ENCODE results near the gene RBM33.

Gene RBM33

DNA sequence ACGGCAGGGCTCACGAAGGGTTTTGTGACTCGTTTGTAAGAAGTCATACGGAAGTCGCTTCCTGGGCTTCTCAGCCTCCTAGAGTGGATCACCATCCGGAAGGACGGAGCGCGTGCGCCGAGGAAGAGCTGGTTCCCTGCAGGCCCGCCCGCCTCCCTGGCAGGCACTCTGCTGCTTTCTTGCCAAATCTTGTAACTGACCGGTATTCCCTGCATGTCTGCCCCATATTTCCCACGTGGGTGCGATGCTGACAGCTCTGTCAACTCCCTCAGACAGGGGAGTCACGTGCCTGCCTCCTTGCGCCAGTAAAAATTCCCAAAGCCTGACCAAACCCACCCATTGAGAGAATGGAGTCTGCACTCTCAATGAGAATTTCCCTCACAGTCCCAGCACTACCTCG is 155.1 kb downstream of the RBM33 start:
- peaks cover 0 to 21% of the 10 kb centered on the region in 2 donors for H3K4me1 ChIP-seq (ENCODE audit: control insufficient read depth in 1 of 2, insufficient read depth in 2 of 2, low read length in 2 of 2)
- no peaks in the 10 kb centered on the region for H3K9me3 ChIP-seq (ENCODE audit: control insufficient read depth in 1 of 2, low read length in 2 of 2)
- H3K27me3 ChIP-seq (ENCODE audit: low read depth, low read length): peaks cover 41% of the 10 kb centered on the region
- no peak overlapping the region for H3K4me3 ChIP-seq (ENCODE audit: low read depth in 1 of 2, low read length in 2 of 2)
- H3K36me3 ChIP-seq (ENCODE audit: control insufficient read depth in 1 of 2, insufficient read depth in 2 of 2, low read length in 2 of 2): no peaks in the 10 kb centered on the region
- H3K27ac ChIP-seq (ENCODE audit: low read length): no peak overlapping the region

GRCh38 chr7:155800301-155800700 is 155.8 kb downstream of the RBM33 start:
- H3K4me1 ChIP-seq (ENCODE audit: control insufficient read depth in 1 of 2, insufficient read depth in 2 of 2, low read length in 2 of 2): peaks cover 0 to 29% of the 10 kb centered on the region in 2 donors

DNA sequence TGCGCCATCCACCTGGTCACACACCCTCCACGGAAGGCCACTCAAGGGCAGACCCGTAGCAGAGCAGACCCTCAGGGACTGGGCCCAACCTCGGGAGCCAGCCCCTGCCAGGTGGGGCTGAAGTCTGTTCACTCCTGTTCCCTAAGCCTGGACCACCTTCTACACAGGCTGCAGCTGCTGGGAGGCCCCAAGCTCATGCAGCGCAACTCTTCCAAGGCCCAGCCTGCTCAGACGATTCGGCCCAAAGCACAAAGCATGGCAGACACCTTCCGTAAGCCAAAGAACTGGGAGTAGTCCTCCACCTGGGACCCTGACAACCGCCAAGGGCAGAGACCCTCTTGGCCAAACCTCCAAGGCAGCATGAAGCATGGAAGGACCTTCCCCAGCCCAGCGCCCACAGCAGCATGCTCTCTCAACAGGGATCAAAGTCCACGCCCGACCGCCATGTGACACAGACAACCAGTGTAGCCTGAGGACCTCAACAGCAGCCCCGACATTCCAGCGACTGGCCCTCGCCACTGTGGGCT is 156.3 kb downstream of the RBM33 start:
- Histone ChIP-seq H3K4me1 (ENCODE audit: control insufficient read depth in 1 of 2, insufficient read depth in 2 of 2, low read length in 2 of 2) (peaks cover 0 to 34% of the 10 kb centered on the region in 2 donors), H3K27me3 (ENCODE audit: low read depth, low read length) (peaks cover 39% of the 10 kb centered on the region), H3K36me3 (ENCODE audit: control insufficient read depth in 1 of 2, insufficient read depth in 2 of 2, low read length in 2 of 2) (no peaks in the 10 kb centered on the region), H3K9me3 (ENCODE audit: control insufficient read depth in 1 of 2, low read length in 2 of 2) (no peaks in the 10 kb centered on the region), H3K4me3 (ENCODE audit: low read depth in 1 of 2, low read length in 2 of 2) (no peak overlapping the region), H3K27ac (ENCODE audit: low read length) (no peak overlapping the region)

More at GRCh38 chr7:155800301-155800700, 155.8 kb downstream of the RBM33 start:
- Histone ChIP-seq H3K4me3 (ENCODE audit: low read depth in 1 of 2, low read length in 2 of 2) (no peak overlapping the region), H3K9me3 (ENCODE audit: control insufficient read depth in 1 of 2, low read length in 2 of 2) (no peaks in the 10 kb centered on the region), H3K27me3 (ENCODE audit: low read depth, low read length) (peaks cover 41% of the 10 kb centered on the region), H3K27ac (ENCODE audit: low read length) (no peak overlapping the region), H3K36me3 (ENCODE audit: control insufficient read depth in 1 of 2, insufficient read depth in 2 of 2, low read length in 2 of 2) (no peaks in the 10 kb centered on the region)

GRCh38 chr7:155802291-155802690 is 157.8 kb downstream of the RBM33 start:
- no peaks in the 10 kb centered on the region for H3K9me3 ChIP-seq (ENCODE audit: control insufficient read depth in 1 of 2, low read length in 2 of 2)
- no peaks in the 10 kb centered on the region for H3K36me3 ChIP-seq (ENCODE audit: control insufficient read depth in 1 of 2, insufficient read depth in 2 of 2, low read length in 2 of 2)
- peaks cover 33% of the 10 kb centered on the region for H3K27me3 ChIP-seq (ENCODE audit: low read depth, low read length)
- peaks cover 0 to 42% of the 10 kb centered on the region in 2 donors for H3K4me1 ChIP-seq (ENCODE audit: control insufficient read depth in 1 of 2, insufficient read depth in 2 of 2, low read length in 2 of 2)
- H3K27ac ChIP-seq (ENCODE audit: low read length): no peak overlapping the region
- no peak overlapping the region for H3K4me3 ChIP-seq (ENCODE audit: low read depth in 1 of 2, low read length in 2 of 2)

DNA sequence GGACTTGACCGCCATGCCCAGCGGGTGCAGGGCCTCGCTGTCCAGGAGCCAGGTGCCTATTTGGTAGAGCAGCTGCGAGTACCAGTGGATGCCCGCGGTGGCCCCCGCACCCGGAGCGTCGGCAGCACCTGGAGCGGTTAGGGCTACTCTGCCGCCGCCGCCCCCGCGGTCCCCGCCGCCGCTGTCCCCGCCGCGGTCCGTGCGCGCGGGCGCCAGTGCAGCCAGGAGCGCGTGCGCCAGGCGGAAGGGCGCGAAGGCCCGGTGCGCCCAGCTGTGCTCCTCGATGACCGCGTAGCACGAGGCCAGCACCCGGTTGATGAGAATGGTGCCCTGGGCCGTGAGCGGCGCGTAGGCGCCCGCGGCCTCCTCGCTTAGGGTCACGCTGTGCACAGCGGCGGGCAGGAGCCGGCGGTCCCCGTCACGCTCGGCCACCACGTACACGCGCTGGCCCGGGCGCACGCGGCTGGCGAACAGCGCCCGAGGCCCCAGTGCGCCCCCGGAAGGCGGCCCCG is 158.5 kb downstream of the RBM33 start:
- peaks cover 0 to 44% of the 10 kb centered on the region in 2 donors for H3K4me1 ChIP-seq (ENCODE audit: control insufficient read depth in 1 of 2, insufficient read depth in 2 of 2, low read length in 2 of 2)
- H3K9me3 ChIP-seq (ENCODE audit: control insufficient read depth in 1 of 2, low read length in 2 of 2): no peaks in the 10 kb centered on the region
- H3K36me3 ChIP-seq (ENCODE audit: control insufficient read depth in 1 of 2, insufficient read depth in 2 of 2, low read length in 2 of 2): no peaks in the 10 kb centered on the region
- H3K27me3 ChIP-seq (ENCODE audit: low read depth, low read length): peaks cover 39% of the 10 kb centered on the region
- peak overlapping the region in 1 of 2 donors; percentile 64 for H3K4me3 ChIP-seq (ENCODE audit: low read depth in 1 of 2, low read length in 2 of 2)
- H3K27ac ChIP-seq (ENCODE audit: low read length): no peak overlapping the region

- peak overlapping the region in 1 of 2 donors; percentile 64 for H3K4me3 ChIP-seq (ENCODE audit: low read depth in 1 of 2, low read length in 2 of 2)
- peaks cover 0 to 52% of the 10 kb centered on the region in 2 donors for H3K4me1 ChIP-seq (ENCODE audit: control insufficient read depth in 1 of 2, insufficient read depth in 2 of 2, low read length in 2 of 2)
- H3K36me3 ChIP-seq (ENCODE audit: control insufficient read depth in 1 of 2, insufficient read depth in 2 of 2, low read length in 2 of 2): no peaks in the 10 kb centered on the region
- H3K27ac ChIP-seq (ENCODE audit: low read length): no peak overlapping the region
- H3K9me3 ChIP-seq (ENCODE audit: control insufficient read depth in 1 of 2, low read length in 2 of 2): no peaks in the 10 kb centered on the region
- H3K27me3 ChIP-seq (ENCODE audit: low read depth, low read length): peaks cover 44% of the 10 kb centered on the region
These were observed 159.2 kb downstream of the RBM33 start for GRCh38 chr7:155803418-155804376.

DNA sequence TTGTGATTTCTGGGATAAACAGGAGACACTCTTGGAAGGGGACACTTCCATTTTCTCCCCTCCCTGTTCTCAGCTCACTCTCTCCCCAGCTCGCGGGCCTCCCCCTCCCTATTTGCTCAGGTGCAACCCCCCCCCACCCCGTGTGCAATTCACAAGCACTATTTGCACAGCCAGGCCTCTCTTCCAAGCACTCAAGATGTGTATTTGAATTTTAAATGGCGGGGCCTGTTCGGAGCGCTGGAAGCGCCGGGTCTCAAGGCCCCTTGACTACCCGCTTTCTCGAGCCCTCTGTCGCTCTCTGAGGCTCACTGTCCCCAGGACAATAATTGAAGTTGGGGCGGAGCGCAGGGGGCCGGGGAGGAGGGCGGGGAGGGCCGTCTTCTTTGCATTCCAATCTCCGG is 160.0 kb downstream of the RBM33 start:
- Histone ChIP-seq H3K27ac (ENCODE audit: low read length) (no peak overlapping the region), H3K4me1 (ENCODE audit: control insufficient read depth in 1 of 2, insufficient read depth in 2 of 2, low read length in 2 of 2) (peaks cover 0 to 59% of the 10 kb centered on the region in 2 donors)

GRCh38 chr7:155804897-155805825 is 160.7 kb downstream of the RBM33 start:
- H3K27me3 ChIP-seq (ENCODE audit: low read depth, low read length): peaks cover 34% of the 10 kb centered on the region
- H3K36me3 ChIP-seq (ENCODE audit: control insufficient read depth in 1 of 2, insufficient read depth in 2 of 2, low read length in 2 of 2): no peaks in the 10 kb centered on the region
- H3K9me3 ChIP-seq (ENCODE audit: control insufficient read depth in 1 of 2, low read length in 2 of 2): no peaks in the 10 kb centered on the region
- peaks cover 0 to 66% of the 10 kb centered on the region in 2 donors for H3K4me1 ChIP-seq (ENCODE audit: control insufficient read depth in 1 of 2, insufficient read depth in 2 of 2, low read length in 2 of 2)
- no peak overlapping the region for H3K27ac ChIP-seq (ENCODE audit: low read length)
- H3K4me3 ChIP-seq (ENCODE audit: low read depth in 1 of 2, low read length in 2 of 2): peak overlapping the region in 1 of 2 donors; percentile 64

More for the DNA sequence above, 160.0 kb downstream of the RBM33 start:
- Histone ChIP-seq H3K9me3 (ENCODE audit: control insufficient read depth in 1 of 2, low read length in 2 of 2) (no peaks in the 10 kb centered on the region), H3K27me3 (ENCODE audit: low read depth, low read length) (peaks cover 38% of the 10 kb centered on the region), H3K36me3 (ENCODE audit: control insufficient read depth in 1 of 2, insufficient read depth in 2 of 2, low read length in 2 of 2) (no peaks in the 10 kb centered on the region), H3K4me3 (ENCODE audit: low read depth in 1 of 2, low read length in 2 of 2) (peak overlapping the region in 1 of 2 donors; percentile 64)

GRCh38 chr7:155805826-155806095 is 161.3 kb downstream of the RBM33 start:
- Histone ChIP-seq H3K27ac (ENCODE audit: low read length) (no peak overlapping the region), H3K4me3 (ENCODE audit: low read depth in 1 of 2, low read length in 2 of 2) (peak overlapping the region in 1 of 2 donors; percentile 64), H3K36me3 (ENCODE audit: control insufficient read depth in 1 of 2, insufficient read depth in 2 of 2, low read length in 2 of 2) (no peaks in the 10 kb centered on the region), H3K27me3 (ENCODE audit: low read depth, low read length) (peaks cover 34% of the 10 kb centered on the region), H3K4me1 (ENCODE audit: control insufficient read depth in 1 of 2, insufficient read depth in 2 of 2, low read length in 2 of 2) (peaks cover 0 to 71% of the 10 kb centered on the region in 2 donors), H3K9me3 (ENCODE audit: control insufficient read depth in 1 of 2, low read length in 2 of 2) (no peaks in the 10 kb centered on the region)

DNA sequence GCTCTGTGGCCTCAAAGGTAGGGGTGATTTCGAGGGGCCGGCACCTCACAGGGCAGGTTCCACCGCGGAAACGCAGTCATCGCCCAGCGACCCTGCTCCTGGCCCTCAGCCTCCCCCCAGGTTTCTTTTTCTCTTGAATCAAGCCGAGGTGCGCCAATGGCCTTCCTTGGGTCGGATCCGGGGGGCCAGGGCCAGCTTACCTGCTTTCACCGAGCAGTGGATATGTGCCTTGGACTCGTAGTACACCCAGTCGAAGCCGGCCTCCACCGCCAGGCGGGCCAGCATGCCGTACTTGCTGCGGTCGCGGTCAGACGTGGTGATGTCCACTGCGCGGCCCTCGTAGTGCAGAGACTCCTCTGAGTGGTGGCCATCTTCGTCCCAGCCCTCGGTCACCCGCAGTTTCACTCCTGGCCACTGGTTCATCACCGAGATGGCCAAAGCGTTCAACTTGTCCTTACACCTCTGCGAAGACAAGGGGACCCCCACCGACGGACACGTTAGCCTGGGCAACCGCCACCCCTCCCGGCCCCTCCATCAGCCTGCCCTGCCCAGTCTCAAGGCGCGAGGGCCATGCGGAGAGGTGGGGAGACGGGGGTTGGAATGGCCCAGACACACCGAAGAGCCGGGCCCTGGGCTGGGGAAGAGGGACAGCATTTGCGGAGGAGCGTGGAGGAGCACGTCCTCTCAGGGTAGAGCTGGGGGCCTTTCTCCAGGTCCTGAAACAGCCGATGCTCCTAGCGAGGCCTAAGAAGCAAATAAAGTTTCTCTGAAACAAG is 161.8 kb downstream of the RBM33 start:
- Histone ChIP-seq H3K4me1 (ENCODE audit: control insufficient read depth in 1 of 2, insufficient read depth in 2 of 2, low read length in 2 of 2) (peaks cover 0 to 71% of the 10 kb centered on the region in 2 donors), H3K36me3 (ENCODE audit: control insufficient read depth in 1 of 2, insufficient read depth in 2 of 2, low read length in 2 of 2) (no peaks in the 10 kb centered on the region), H3K4me3 (ENCODE audit: low read depth in 1 of 2, low read length in 2 of 2) (peak overlapping the region in 1 of 2 donors; percentile 64), H3K27ac (ENCODE audit: low read length) (no peak overlapping the region), H3K9me3 (ENCODE audit: control insufficient read depth in 1 of 2, low read length in 2 of 2) (no peaks in the 10 kb centered on the region), H3K27me3 (ENCODE audit: low read depth, low read length) (peaks cover 34% of the 10 kb centered on the region)
